Measurements from ENCODE around the gene STK32C.

- TF ChIP-seq, protein P1, sequence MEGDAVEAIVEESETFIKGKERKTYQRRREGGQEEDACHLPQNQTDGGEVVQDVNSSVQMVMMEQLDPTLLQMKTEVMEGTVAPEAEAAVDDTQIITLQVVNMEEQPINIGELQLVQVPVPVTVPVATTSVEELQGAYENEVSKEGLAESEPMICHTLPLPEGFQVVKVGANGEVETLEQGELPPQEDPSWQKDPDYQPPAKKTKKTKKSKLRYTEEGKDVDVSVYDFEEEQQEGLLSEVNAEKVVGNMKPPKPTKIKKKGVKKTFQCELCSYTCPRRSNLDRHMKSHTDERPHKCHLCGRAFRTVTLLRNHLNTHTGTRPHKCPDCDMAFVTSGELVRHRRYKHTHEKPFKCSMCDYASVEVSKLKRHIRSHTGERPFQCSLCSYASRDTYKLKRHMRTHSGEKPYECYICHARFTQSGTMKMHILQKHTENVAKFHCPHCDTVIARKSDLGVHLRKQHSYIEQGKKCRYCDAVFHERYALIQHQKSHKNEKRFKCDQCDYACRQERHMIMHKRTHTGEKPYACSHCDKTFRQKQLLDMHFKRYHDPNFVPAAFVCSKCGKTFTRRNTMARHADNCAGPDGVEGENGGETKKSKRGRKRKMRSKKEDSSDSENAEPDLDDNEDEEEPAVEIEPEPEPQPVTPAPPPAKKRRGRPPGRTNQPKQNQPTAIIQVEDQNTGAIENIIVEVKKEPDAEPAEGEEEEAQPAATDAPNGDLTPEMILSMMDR (IDR thresholded peaks at IDR 0.05 in 4 of 5, conservative IDR thresholded peaks at IDR 0.05 in 1 of 5) = no peak
- TF ChIP-seq POLR2A (IDR thresholded peaks at IDR 0.05) = no peak
These were observed 133.5 kb downstream of the STK32C start for GRCh38 chr10:132174237-132174636.

Measured in gastrocnemius medialis (tissue), 4 donors.